Measurements from ENCODE around the gene ZDHHC4. TPM values are rescaled to one million over a fixed set of nuclear protein-coding genes. Genes with fewer than 3 reads are reported as not detected.
A peak's percentile ranks its signal among the peaks of the same experiment; 100 is the strongest.

The ZDHHC4 gene
- total and polyA plus RNA-seq, 9 of the 15 experiments (the other 6 are each of a cell fraction or from before 2014, with no cell fraction given), result 33.4 to 106 (median 58.3) TPM

DNA sequence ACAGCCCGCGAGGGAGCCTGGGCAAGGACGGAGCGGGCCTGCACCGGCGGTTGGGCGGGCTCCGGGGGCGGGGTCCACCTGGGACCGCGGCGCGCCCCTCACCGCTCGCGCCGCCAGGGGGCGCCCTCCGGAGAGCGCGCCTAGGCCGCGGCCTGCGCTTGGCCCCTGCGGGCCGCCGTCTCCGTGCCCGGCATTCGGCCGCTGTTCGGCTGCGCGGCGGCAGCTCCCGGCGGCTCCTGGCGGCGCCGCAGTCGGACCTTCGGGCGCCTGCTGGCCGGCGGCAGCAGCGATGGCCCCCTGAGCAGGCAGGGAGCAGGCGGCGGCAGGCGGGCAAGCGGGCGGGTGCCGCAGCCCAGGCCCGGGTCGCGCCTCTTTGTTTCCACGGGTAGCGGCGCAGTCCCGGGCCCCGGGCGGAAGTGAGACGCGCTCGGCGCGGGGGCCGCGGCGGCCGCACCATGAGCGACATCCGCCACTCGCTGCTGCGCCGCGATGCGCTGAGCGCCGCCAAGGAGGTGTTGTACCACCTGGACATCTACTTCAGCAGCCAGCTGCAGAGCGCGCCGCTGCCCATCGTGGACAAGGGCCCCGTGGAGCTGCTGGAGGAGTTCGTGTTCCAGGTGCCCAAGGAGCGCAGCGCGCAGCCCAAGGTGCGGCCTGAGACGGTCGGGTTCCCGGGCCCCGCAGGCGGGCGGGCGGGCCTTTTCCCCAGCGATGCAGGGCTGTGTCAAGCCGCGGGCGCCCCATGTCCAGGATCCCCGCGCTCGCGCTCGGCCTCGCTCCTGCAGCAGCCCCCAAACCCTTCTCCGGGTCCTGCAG is 12.8 kb downstream of the ZDHHC4 start, which contains the start of gene INTS15 (continued):
- TF ChIP-seq NCOR1 (IDR thresholded peaks at IDR 0.05) (no peak), ZNF197 (CRISPR knock-in tag; IDR thresholded peaks at IDR 0.05; ENCODE audit: low read depth) (no peak), SOX6 (IDR thresholded peaks at IDR 0.05) (0 out of 2 replicates have a peak, but pooled peaks have one; percentile 22), XRCC5 (IDR thresholded peaks at IDR 0.05; ENCODE audit: low read depth, low read length) (no peak), SREBF2 (CRISPR knock-in tag; IDR thresholded peaks at IDR 0.05) (no peak), ZFPM2 (CRISPR knock-in tag; IDR thresholded peaks at IDR 0.05) (no peak), ZBTB7A (IDR thresholded peaks at IDR 0.05; ENCODE audit: borderline replicate concordance, control insufficient read depth, low read depth, low read length) (peak; percentile 98), CXXC5 (CRISPR knock-in tag; IDR thresholded peaks at IDR 0.05) (peak; percentile 95), NR2F6 (CRISPR knock-in tag; IDR thresholded peaks at IDR 0.05) (no peak), DDX20 (tag; IDR thresholded peaks at IDR 0.05; ENCODE audit: low read depth) (no peak), POU5F1 (IDR thresholded peaks at IDR 0.05; ENCODE audit: borderline replicate concordance, low read depth, low read length, partially characterized antibody) (peak; percentile 90), GMEB1 (CRISPR knock-in tag; IDR thresholded peaks at IDR 0.05) (peak; percentile 56; the same call in 1 of the 2 replicates), HMG20A (CRISPR knock-in tag; conservative IDR thresholded peaks at IDR 0.05) (no peak), IRF2 (CRISPR knock-in tag; IDR thresholded peaks at IDR 0.05) (no peak), CBX1 (IDR thresholded peaks at IDR 0.05; ENCODE audit: low read depth) (peak; percentile 78)
- TF ChIP-seq, protein P1, sequence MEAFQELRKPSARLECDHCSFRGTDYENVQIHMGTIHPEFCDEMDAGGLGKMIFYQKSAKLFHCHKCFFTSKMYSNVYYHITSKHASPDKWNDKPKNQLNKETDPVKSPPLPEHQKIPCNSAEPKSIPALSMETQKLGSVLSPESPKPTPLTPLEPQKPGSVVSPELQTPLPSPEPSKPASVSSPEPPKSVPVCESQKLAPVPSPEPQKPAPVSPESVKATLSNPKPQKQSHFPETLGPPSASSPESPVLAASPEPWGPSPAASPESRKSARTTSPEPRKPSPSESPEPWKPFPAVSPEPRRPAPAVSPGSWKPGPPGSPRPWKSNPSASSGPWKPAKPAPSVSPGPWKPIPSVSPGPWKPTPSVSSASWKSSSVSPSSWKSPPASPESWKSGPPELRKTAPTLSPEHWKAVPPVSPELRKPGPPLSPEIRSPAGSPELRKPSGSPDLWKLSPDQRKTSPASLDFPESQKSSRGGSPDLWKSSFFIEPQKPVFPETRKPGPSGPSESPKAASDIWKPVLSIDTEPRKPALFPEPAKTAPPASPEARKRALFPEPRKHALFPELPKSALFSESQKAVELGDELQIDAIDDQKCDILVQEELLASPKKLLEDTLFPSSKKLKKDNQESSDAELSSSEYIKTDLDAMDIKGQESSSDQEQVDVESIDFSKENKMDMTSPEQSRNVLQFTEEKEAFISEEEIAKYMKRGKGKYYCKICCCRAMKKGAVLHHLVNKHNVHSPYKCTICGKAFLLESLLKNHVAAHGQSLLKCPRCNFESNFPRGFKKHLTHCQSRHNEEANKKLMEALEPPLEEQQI (IDR thresholded peaks at IDR 0.05), result no peak
- TF ChIP-seq, protein P2, sequence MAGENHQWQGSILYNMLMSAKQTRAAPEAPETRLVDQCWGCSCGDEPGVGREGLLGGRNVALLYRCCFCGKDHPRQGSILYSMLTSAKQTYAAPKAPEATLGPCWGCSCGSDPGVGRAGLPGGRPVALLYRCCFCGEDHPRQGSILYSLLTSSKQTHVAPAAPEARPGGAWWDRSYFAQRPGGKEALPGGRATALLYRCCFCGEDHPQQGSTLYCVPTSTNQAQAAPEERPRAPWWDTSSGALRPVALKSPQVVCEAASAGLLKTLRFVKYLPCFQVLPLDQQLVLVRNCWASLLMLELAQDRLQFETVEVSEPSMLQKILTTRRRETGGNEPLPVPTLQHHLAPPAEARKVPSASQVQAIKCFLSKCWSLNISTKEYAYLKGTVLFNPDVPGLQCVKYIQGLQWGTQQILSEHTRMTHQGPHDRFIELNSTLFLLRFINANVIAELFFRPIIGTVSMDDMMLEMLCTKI (IDR thresholded peaks at IDR 0.05; ENCODE audit: partially characterized antibody), result no peak
- TF ChIP-seq, protein P3, sequence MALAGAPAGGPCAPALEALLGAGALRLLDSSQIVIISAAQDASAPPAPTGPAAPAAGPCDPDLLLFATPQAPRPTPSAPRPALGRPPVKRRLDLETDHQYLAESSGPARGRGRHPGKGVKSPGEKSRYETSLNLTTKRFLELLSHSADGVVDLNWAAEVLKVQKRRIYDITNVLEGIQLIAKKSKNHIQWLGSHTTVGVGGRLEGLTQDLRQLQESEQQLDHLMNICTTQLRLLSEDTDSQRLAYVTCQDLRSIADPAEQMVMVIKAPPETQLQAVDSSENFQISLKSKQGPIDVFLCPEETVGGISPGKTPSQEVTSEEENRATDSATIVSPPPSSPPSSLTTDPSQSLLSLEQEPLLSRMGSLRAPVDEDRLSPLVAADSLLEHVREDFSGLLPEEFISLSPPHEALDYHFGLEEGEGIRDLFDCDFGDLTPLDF (CRISPR knock-in tag; IDR thresholded peaks at IDR 0.05), result 0 out of 2 replicates have a peak, but pooled peaks have one; percentile 17
